Measurements from ENCODE around the gene FBXW2. TPM values are rescaled to one million over a fixed set of nuclear protein-coding genes. Genes with fewer than 3 reads are reported as not detected.

Gene FBXW2
- polyA plus RNA-seq, 4 donors: 45.5 to 47.3 (median 46.0) TPM

DNA sequence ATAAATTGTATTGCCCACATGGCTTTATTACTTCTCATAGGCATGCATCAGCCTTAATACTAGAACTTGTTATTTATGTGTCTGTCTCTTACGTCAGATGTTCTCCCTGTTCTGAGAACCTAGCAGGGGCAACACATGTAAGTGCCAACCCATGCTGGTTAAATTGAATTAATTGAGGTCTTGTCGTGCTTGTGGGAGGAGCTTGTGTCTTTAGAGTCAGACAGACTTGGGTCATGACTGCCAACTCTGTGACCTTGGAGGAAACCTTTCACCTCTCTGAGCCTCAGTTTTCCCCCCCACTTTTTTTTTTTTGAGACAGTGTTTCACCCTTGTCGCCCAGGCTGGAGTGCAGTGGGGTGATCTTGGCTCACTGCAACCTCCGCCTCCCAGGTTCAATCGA lies 76.7 kb downstream of the FBXW2 start:
- DNase-seq (ENCODE audit: low read depth in 4 of 4, low spot score in 3 of 4): no peak

DNA sequence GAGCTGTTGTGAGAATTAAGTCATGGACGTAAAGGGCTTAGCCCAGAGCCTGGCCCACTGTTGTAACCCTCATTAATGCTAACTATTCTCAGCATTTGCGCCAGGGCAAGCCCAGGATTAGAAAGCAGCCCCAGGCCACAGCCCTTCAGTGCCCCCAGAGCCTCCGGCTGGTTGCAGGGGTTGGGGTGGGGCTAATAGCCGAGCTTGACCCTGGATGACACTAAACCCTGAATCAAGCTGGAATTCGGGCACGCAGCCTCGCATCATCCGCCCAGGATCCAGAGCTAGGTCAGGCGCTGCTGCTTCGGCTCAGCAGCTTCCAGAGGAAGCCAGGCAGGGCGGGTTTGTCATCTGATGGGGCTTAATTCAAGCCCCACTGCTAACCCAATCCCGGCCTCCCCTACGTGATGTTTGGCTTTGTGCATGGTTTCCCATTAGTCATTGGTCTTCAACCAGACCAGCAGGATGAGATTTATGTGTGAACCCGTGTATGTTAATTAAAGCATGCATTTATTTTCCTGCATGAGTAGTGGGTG lies 77.8 kb downstream of the FBXW2 start:
- peak in 3 of 4 donors; percentile 33 to 66 (median 58) for DNase-seq (ENCODE audit: low read depth in 4 of 4, low spot score in 3 of 4)

DNA sequence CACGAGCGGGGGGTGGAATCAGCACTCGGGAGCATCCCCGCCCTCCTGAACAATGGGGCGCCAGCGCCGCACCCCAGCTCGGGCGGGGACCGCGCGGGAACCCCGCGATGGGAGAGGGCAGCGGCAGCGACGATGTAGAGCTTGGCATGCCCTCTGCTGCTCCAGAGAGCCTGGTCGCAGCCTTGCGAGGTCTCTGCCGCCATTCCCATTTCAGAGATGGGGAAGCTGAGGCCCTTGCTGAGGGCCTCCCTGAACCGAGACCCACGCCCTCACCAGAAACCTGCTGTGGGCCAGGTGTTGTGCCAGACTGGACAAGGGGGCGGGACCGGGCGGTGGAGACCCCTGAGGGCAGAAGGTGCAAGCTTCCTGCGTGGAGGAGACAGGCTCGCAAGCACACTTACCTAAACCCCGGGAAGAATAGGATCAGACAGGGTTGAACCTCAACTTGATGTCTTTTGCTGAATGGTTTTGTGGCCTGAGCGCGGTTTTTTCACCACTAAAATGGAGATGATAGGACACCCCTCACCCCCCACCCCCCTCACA lies 78.3 kb downstream of the FBXW2 start:
- no peak for DNase-seq (ENCODE audit: low read depth in 4 of 4, low spot score in 3 of 4)

DNA sequence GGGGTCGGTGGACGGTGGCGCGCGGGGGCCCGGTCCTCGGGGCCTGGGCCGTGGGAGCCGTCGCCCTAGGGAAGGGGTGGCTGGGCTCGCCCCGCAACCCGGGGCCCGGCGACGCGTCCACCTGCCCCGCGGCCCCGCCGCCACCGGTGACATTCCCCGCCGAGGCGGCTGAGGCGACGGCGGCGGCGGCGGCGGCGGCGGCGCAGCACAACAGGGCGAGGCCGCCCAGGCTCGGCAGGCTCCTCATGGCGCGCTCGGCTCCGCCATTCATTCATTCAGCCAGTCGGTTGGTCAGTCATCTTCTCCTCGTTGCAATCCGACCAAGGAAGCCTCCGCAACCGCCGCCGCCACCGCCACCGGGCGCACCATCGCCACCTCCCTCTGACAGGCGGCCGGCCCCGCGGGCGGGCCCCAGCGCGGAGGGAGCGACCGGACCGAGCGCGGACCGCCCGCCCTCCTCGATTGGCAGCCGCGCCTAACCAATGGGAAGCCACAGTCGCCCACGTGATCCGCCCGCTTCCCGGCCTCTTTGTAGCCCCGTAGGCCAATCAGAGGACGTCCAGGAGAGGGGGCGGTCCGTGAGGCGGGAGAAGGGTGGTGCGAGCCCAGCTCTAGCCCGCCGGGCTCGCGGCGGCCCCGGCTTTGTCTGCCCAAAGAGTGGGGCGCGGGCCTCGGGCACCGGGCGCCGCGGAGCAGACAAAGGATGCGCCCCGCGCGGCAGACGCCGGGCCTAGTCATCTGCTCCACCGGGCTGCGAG lies 78.9 kb downstream of the FBXW2 start, which contains the start of gene MEGF9:
Gene MEGF9 (minus strand): TSS at position 383 of the 758 bp plus-strand sequence. CDS start 112 bp downstream, at position 271.
- DNase-seq (ENCODE audit: low read depth in 4 of 4, low spot score in 3 of 4): peak; percentile 84 to 96 (median 94)

DNA sequence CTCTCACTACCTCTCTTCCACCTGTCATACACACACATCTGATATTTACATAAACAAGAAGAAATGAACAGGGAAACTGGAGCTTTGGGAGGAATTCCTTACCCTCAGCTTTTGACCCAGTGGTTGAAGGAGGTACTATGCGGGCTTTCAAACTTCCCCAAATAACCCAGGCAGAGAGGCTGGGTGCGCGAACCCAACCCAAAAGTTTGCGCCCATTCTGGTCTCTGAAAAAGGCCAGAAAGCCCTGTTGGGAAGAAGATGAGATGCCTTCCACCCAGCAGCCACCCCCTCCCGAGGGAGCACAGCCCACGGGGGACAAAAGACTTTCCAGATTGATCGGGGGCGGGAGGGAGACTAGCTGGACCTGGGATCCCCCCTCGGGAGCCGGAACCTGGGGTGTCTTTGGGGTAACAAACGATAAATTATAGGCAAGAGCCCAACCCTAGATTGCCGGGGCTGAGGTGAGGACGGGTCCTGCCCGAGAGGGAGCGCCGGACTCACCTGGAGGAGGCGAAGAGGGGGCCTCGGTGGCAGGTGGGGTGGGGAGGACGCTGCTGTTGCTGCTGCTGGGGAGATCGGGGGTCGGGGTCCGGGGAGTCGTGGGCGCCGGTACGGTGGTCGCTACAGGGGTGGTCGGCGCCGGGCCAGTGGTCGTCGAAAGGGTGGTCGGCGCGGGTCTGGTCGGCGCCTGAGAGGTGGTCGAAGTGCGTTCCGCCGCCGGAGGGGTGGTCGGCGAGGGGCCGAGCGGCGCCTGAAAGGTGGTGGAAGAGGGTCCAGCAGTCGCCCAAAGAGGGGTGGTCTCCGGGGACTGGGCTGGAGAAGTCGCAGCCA lies 79.7 kb downstream of the FBXW2 start:
- no peak for DNase-seq (ENCODE audit: low read depth in 4 of 4, low spot score in 3 of 4)

DNA sequence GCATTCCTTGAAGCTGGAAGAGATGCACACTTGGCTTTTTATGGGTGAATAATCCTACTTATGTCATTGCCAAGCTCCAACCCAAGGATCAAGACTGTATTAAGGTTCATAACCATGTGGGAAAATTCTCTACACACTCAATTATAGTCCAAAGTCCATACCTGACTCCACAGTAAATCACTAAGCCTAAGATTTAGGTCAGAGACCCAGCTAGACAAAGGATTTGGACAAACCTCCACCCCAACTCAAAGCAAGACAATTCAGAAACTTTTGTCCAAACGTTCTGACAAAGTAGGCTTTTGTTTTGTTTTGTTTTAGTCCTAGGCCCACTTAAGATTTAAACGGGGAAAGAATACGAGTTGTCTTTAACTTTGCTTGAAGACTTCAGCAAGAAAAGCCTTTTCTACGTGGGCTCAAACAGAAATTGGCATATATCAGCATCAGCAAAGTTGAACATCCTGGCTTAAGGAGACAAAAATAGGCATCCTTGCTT lies 80.6 kb downstream of the FBXW2 start:
- no peak for DNase-seq (ENCODE audit: low read depth in 4 of 4, low spot score in 3 of 4)

DNA sequence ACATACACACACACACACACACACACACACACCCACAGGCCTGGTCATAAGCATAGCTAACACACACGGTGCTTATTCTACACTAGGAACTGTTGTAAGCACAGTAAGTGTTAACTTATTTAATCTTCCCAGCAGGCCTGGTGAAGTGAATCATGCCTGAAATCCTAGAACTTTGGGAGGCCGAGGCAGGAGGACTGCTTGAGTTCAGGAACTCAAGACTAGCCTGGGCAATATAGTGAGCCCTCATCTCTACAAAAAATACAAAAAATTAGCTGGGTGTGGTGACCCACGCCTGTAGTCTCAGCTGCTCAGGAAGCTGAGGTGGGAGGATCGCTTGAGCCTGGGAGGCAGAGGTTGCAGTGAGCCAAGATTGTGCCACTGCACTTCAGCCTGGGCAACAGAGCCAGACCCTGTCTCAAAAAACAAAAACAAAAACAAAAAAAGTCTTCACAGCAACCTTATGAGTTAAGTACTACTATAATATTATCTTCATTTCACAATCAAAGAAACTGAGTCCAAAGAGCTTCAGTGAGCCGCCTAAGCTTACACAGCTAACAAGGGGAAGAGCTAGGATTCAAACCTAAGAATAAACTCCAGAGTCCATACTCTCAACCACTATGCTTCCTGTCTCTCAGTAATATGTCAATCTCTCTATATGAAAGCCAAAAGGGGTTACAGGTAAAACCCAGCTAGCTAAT lies 81.2 kb downstream of the FBXW2 start:
- no peak for DNase-seq (ENCODE audit: low read depth in 4 of 4, low spot score in 3 of 4)

DNA sequence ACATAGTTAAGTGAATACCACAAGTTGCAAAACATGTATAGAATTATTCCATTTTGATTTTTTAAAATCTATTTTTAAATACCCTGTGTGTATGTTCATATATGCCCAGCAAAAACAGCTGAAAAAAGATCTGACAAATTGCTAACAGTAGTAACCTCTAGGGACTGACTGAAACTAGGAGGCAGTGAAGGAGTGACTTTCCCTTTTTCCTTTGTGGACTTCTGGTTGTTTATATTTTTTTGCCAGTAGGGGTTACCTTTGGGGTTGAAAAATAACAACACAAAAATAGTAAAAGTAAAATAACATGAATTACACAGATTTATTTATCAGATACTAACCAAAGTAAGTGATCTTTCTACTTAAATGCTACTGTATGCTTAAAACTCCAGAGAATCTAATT lies 81.9 kb downstream of the FBXW2 start:
- no peak for DNase-seq (ENCODE audit: low read depth in 4 of 4, low spot score in 3 of 4)

DNA sequence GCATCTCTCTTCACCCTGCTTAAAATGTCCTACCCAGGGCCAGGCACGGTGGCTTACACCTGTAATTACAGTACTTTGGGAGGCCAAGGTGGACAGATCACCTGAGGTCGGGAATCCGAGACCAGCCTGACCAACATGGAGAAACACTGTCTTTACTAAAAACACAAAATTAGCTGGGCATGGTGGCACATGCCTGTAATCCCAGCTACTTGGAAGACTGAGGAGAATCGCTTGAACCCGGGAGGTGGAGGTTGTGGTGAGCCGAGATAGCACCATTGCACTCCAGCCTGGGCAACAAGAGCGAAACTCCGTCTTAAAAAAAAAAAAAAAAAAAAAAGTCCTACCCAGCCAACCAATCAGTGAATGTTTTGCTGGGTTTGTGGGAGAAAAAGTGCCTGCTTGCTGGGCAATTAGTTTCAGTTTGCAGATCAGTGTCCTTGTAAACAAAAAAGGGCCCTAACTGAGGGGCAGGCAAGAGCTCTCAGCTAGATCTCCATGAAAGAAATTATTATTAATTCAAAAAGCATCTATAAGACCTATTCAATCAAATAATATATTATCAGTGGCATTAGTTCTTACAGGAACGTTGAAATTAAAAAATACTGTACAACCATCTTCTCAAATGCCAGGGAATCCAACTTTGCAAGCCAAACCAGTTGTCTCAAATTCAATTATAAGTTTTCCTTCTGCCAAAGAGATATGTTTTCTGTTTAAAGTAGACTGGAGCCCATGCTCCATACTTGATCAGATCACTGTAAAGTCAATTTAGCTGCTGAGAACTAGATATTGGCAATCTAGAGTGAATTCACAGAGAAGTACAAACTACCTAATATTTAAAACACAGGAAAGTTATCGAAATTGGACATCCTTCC lies 82.9 kb downstream of the FBXW2 start:
- no peak for DNase-seq (ENCODE audit: low read depth in 4 of 4, low spot score in 3 of 4)

DNA sequence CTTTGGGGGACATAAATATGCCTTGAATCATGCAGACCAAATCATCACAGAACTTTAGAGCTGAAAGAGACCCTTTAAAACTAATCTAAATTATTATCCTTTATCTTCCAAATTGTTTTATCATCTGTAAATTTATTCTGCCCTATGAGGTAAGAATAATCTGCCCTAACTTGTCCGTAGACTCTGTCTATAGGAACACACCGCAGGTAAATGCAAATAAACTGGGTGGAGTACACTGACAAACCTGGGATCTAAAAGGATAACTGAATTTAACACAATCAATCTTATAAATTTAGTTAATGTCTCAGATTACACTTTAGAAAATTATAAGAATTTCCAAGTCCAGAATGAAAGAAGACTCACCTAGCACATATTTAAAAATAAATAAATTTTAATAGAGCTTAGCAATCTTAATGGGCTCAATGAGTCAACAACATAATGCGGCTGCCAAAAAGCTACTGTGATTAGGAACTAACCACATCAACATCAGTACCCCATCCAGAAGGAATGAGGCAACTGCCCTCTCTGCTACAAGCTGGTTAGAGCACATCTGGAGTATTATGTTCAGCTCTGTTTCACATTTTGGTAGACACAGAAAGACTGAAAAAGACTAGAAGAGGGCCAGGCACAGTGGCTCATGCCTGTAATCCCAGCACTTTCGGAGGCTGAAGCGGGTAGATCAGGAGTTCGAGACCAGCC lies 84.5 kb downstream of the FBXW2 start:
- no peak for DNase-seq (ENCODE audit: low read depth in 4 of 4, low spot score in 3 of 4)

DNA sequence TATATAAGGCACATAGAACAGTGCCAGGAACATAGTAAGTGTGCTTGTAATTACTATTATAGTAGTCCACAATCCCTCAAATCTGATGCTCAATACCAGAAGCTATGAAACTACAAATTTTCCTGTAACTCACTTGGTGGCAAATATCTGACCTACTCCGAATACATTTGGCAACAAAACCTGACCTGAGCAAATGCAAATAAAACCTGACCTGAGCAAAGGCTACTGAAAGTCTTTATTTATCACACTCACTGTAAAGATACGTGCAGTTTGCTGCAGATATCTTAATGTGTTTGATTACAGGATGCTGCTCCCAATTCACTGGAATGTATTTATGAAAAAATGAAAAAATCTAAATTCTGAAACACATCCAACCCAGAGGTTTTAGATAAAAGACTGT lies 86.0 kb downstream of the FBXW2 start:
- DNase-seq (ENCODE audit: low read depth in 4 of 4, low spot score in 3 of 4): no peak

Other genes starting within 250 kb of the FBXW2 start
- 10 to 100 TPM; 42.8 to 69.2 (median 61.7) TPM for gene CDK5RAP2, start 213.2 kb downstream of the FBXW2 start, polyA plus RNA-seq (ENCODE audit: insufficient read length in 4 of 4)
- gene MEGF9, start 78.9 kb downstream of the FBXW2 start, polyA plus RNA-seq (ENCODE audit: insufficient read length in 4 of 4): 10 to 100 TPM; 17.0 to 20.4 (median 18.6) TPM
- gene PSMD5, start 49.5 kb upstream of the FBXW2 start, polyA plus RNA-seq (ENCODE audit: insufficient read length in 4 of 4): 10 to 100 TPM; 28.7 to 36.7 (median 33.8) TPM
- 10 to 100 TPM; 29.0 to 42.0 (median 36.6) TPM for gene PHF19, start 83.8 kb upstream of the FBXW2 start, polyA plus RNA-seq (ENCODE audit: insufficient read length in 4 of 4)
- 1 to 10 TPM; 4.4 to 7.3 (median 5.8) TPM for gene TRAF1, start 133.4 kb upstream of the FBXW2 start, polyA plus RNA-seq (ENCODE audit: insufficient read length in 4 of 4)

Data from left renal pelvis (tissue), 4 donors.